Ecto neural progenitor cell (in vitro differentiated cells): ENCODE measurements around the gene OR4P4.

Source experiments
- DNase-seq: peaks from one replicate; pipeline ENCODE4 v3.0.0-alpha.2; 2018; ENCODE audit warnings: low spot score

Gene OR4P4

DNA sequence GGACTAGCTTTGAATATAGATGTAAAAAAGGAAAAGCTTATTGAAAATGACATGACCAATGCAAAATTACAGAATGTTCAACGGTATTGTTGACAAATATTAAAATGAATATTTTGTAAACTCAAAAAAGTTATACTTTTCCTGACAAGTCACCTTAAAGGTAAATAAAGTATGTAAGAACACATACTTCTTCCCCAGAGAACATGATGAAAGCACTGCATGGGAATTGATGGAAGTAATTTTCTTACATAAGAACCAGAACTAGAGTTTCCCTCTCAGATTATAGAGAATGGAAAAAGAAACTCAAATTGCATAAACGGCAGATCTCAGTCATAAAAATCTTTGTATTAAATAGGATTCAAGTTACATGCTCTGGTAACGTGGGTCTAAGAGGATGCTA lies at the start of gene OR4P4:
Gene OR4P4, plus strand, starts transcription at position 301 of the 400 bp plus-strand sequence.
- DNase-seq = no peak

DNA sequence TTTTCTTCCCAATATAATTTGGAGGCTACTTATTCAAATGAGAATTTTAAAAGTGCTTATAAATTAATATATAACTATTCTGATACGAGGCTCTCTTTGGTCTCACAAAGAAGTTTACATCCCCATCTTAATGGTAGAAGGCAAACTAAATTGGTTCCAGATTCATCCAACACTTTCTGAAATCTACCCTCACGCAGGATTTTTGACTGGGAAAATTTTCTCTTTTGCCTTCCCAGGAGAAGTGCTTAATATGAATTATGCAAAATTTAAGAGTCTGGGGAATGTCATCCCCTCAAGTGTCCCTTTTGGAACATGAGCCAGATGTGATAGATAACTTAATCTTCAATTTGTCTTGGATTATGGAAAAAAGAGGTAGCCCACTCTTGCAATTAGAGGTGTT lies 27.4 kb upstream of the OR4P4 start, which contains the start of gene OR4C11:
Gene OR4C11, minus strand, starts transcription at position 101 of the 400 bp plus-strand sequence. CDS start 3,272 bp downstream, outside the sequence.
- no peak for DNase-seq

GRCh38 chr11:55624531-55624930 lies 10.4 kb upstream of the OR4P4 start:
- DNase-seq = no peak

DNA sequence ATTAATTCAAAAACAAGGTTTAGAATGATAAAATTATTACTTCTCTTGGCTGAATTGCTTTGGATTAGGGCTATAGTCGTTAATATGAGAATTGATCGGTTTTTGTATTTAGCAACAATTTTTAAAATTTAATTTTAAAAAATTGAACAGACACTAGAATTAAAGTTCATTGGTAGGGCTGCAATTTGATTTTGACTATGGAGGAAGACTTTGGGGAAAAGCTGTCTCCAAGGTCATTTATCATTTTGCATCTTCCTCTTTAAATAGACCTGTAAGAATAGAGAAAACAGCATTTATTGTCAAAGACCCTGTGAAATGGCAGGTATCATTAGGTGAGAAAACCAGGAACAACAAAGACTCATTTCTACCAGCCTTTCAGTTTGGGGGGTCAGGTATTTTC lies 13.1 kb downstream of the OR4P4 start, which contains the start of gene OR4S2:
Gene OR4S2, plus strand, starts transcription at position 301 of the 400 bp plus-strand sequence. CDS start 2,577 bp downstream, outside the sequence.
- DNase-seq = no peak

- DNase-seq = no peak
Observed at GRCh38 chr11:55652560-55652959, 17.6 kb downstream of the OR4P4 start.

DNA sequence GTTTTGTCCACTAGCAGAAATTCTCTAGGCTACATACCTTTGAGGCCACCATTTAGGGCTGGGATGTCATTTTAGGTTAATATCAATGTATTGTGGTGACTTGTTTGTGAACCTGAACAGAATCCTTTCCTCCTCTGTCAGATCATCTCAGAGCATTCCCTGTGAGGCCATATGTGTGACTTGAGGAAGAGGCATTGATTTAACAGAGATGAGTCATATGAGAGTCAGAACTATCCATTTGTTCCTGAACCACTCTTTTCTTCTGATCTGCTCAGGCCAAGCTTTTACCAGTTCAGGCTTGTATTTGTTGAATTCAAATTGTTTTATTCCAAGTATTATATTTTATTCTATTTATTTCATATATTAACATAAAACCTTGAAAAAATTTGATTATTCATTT lies 20.2 kb downstream of the OR4P4 start:
- no peak for DNase-seq

GRCh38 chr11:55658031-55658573 lies 23.2 kb downstream of the OR4P4 start:
- DNase-seq = no peak

GRCh38 chr11:55658608-55659007 lies 23.7 kb downstream of the OR4P4 start:
- no peak for DNase-seq

DNA sequence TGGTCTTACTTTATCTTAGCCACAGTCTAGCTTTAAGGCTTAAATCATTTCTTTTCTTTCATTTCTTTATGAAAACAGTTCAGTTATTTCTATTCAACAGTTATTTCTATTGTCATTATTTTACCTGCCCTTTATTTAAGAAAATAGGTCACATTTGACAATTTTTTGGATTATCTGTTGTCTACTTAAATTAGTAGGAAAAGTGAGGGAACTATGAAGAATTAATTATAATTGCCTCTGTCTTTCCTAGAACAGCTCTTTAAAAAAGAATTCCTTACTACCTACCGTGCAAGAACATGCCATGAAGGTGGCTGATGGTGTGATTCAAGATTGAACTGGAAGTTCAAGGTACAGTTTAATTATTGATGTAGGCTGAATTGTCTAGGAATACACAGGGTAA lies 27.0 kb downstream of the OR4P4 start, which contains the start of gene OR4C6:
Gene OR4C6, plus strand, starts transcription at position 301 of the 400 bp plus-strand sequence. CDS start 2,966 bp downstream, outside the sequence.
- DNase-seq = no peak

GRCh38 chr11:55669376-55669775 lies 34.5 kb downstream of the OR4P4 start:
- DNase-seq = no peak

DNA sequence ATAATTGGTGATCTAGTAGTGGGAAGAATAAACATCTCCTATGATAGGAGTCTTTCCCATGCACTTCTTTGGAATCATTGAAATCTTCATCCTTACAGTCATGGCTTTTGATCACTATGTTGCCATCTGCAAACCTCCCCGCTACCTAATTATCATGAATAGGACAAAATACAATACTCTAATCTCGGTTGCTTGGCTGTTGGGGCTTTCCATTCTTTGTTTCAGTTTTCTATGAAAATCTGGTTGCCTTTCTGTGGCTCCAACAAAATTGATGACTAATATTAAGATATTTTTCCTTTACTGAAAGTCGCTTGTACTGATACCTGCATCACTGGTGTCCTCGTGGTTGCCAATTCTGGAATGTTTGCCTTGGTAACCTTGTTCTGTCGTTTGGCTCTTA lies 38.9 kb downstream of the OR4P4 start:
- DNase-seq = no peak
